HuH-7 (cell line): ENCODE measurements around the gene KCP.

ENCODE experiments used
- DNase-seq: peaks from one replicate; pipeline ENCODE4 v3.0.0; 2011; ENCODE audit warnings: low spot score

The KCP gene

GRCh38 chr7:128887169-128888038 lies 23.1 kb downstream of the KCP start:
- DNase-seq: no peak

- no peak for DNase-seq
These were observed 23.9 kb downstream of the KCP start for GRCh38 chr7:128886391-128887168.

- DNase-seq: no peak
These were observed 24.9 kb downstream of the KCP start for GRCh38 chr7:128885370-128886187.

- no peak for DNase-seq
These were observed 25.7 kb downstream of the KCP start for GRCh38 chr7:128884561-128885369.

- DNase-seq: peak; percentile 97
These were observed 26.7 kb downstream of the KCP start for GRCh38 chr7:128883622-128884448.

DNA sequence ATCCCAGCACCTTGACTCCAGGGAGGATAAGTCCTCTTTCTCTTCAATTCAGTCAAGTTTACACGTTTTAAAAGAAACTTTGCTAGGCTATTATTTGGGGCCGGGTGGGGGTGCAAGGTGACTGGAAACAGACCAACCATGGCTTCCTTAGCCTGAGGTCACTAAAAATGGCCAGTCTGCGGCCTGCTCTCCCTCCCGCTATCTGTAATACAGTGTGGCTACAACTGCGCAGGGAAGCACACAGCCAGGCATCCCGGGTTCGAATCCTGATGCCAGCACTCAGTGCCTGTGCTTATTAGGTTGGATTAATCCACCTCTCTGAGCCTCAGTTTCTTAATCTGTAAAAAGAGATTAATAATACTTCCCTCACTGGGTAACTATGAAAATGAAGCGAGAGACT lies 28.4 kb downstream of the KCP start:
- DNase-seq: no peak

GRCh38 chr7:128881458-128882125 lies 28.9 kb downstream of the KCP start:
- no peak for DNase-seq

DNA sequence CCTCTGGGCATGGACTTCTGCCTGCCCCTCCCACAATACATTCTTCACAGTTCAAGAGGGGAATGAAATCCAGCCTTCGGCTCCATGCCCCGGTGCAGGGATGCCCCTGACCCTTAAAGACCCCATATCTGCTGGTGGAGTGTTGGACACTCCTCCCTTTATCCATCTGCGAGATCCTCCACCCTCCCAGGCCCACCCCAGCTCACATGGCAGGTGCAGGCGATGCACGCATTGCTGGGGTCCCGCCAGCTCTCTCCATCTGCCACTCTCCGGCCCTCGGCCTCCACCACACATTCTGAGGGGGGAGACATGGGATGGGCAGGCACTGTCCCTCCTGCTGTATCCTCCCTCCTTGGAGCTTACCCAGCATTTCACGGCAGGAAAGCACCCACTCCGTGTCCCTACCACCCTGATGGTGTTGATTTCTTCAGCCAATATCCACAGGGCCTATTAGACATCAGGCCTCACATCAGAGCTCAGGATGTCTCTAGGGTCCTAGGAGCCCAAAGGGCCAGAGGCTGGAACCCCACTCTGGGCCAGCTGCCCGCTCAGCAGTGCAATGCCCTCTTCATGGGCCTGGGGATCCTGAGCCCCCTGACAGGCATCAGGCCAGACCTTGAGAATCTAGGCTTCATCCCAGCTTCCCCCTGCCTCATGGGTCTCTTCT lies 29.6 kb downstream of the KCP start:
- no peak for DNase-seq

DNA sequence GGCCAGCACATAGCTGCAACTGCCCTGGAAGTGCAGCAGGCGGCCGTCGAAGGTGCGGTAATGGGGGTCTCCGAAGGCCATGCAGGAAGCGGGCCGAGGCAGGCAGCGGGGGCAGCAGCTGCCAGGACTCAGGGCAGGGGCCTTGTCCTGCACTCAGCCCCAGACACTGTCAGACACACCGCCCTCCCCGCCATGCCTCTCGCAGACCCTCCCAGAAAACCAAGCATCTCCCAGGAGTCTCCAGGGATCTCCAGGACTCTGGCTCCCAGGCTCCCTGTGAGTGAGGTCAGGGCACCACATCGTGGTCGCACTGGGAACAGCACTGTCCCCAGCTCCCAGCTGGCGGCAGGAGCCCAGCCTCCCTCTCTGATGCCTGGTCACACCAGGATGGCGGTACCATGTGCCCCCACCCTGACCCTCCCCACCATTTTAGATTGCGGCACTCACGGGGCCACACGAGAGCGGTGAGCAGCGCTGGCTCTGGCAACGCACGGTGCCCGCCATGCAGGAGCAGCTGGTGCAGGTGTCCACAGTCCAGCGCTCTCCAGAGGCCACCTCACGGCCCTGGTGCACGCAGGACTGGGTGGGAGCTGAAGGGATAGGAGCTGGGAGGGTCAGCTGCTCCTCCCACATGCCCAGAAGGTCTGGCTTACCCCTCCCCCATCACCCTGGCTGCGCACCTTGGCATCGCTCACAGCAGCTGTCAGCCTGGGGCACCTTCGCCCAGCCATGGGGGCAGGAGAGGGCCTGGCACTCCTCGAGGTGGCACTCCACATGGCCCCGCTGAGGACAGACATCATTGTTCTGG lies 30.4 kb downstream of the KCP start:
- DNase-seq: peak; percentile 99

DNA sequence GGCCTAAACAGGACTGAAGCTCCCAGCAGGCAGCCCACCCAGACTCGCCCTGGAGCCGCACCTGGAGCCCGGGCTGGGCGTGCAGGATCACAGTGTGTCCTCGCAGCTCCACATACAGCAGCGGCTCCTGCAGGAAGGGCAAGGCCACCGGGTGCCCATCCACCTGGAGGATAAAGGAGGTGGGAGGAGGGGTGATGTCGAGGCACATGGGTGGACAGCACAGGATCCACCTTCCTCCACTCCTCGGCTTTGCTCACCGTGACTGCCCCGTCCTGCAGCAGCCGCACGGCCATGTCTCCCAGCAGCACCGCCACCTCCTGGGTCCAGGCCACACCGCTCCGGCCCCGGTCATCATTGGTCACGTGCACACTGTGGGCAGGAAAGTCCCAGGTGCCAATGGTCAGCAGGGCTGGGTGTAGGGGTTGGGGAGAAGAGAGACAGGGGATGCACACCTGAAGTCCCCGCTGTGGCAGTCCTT lies 31.0 kb downstream of the KCP start:
- no peak for DNase-seq

DNA sequence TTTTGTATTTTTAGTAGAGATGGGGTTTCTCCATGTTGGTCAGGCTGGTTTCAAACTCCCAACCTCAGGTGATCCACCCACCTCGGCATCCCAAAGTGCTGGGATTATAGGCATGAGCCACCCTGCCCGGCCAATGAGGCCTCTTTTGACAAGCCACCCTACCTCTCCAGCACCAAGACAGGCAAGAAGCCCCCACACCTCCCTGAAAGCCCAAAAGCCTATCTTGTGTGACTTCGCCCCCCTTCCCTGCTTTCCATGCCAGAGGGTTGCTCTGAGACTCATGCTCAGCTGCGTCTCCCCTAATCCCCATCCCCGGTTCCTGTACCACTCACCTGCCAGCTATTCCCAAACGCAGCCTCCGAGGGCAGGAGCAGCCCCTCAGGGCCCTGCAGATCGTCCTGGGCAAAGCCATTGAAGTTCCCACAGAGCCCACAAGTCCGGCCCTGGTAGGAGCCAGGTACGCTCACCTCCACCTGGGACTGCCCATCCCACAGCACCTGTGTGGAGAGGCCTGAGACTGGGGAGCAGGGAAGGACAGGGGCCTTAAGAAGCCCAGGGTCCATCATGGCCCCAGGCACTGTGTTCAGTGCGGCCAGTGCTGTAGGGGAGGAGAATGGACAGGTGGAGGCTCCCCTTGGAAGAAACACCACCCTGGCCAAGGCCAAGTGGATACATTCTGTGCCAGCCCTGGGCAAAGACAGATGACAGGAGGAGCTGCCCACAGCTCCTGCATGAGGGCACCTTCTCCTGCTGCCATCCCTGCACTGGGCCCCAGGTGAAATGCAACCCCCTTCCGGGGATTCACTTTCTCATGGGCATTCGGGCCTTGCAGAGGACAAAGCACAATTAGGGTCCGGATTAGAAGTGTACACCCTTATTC lies 32.0 kb downstream of the KCP start:
- no peak for DNase-seq

DNA sequence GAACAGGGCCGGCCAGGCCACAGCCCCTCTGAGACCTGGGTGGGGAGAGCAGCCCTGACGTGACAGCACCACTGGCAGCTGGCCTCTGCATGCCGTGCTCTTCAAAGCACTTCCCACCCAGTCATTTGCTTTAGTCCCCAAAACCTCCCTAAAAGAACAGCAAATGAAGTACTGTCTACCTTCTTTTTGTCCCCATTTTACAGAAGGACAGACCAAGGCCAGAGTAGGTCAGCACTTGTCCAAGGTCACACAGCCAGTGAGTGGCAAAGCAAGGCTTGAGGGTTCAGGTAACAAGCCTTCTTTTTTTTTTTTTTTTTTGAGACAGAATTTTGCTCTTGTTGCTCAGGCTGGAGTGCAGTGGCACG lies 32.8 kb downstream of the KCP start:
- no peak for DNase-seq

GRCh38 chr7:128876978-128877755 lies 33.3 kb downstream of the KCP start:
- DNase-seq: no peak

- no peak for DNase-seq
These were observed 33.9 kb downstream of the KCP start for GRCh38 chr7:128876586-128876977.

DNA sequence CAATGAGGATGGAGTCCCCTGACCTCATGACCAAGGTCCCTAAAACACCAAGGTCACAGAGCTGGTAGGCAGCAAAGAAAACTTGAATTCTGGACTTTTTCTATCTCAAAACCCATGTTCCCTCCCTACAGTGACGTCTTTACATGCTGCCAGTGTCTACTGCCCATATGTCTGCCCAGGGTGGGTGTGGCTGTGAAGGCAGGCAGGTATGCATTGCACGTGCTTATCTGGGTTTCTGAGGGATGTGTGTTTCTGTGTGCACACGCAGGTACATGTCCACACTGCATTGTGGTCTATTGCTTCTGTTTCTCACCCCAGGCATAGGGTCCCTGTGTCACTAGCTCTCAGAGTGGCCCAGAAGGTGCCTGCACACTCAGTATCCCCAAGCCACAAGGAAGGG lies 34.4 kb downstream of the KCP start:
- no peak for DNase-seq

DNA sequence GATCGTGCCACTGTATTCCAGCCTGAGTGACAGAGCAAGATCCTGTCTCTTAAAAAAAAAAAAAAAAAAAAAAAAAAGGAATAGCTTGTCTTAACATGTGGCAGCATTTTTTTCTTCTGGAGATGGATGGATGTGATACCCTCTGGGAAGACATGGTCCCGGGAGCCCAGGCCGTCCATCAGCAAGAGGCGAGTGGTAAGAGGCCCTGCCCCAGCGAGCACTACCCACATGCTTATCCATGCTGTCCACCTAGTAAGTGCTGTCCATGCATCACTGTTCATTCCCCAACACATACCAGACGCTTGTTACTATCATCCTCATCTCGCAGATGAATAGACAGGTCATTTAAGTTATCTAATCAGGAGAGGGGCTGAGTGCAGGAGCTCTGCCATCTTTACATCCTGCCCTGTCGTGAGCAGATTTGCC lies 35.0 kb downstream of the KCP start:
- no peak for DNase-seq
